ENCODE measurements around the gene PDCL2. TPM values are rescaled to one million over a fixed set of nuclear protein-coding genes. Genes with fewer than 3 reads are reported as not detected.

The PDCL2 gene
- total and polyA plus RNA-seq, 9 of the 15 experiments (the other 6 are each of a cell fraction or from before 2014, with no cell fraction given) = 0.62 to 2.5 (median 1.2) TPM

GRCh38 chr4:55618546-55619143 lies 26.6 kb upstream of the PDCL2 start (continued):
- TF ChIP-seq NR2C2 (CRISPR knock-in tag; IDR thresholded peaks at IDR 0.05) (no peak), NR2C2 (tag; IDR thresholded peaks at IDR 0.05) (no peak), SP1 (CRISPR knock-in tag; IDR thresholded peaks at IDR 0.05) (no peak), ZBTB40 (IDR thresholded peaks at IDR 0.05) (0 out of 2 replicates have a peak, but pooled peaks have one; percentile 22), ZBTB40 (CRISPR knock-in tag; IDR thresholded peaks at IDR 0.05) (no peak), ZKSCAN3 (CRISPR knock-in tag; IDR thresholded peaks at IDR 0.05) (no peak), U2AF1 (optimal IDR thresholded peaks at IDR 0.05; ENCODE audit: low read depth, low read length) (no peak), MYBL2 (IDR thresholded peaks at IDR 0.05; ENCODE audit: low read depth) (0 out of 2 replicates have a peak, but pooled peaks have one; percentile 31), MYBL2 (CRISPR knock-in tag; IDR thresholded peaks at IDR 0.05; ENCODE audit: borderline replicate concordance) (no peak), CHAMP1 (IDR thresholded peaks at IDR 0.05) (peak; percentile 46; the same call in 1 of the 2 replicates), MTF1 (CRISPR knock-in tag; IDR thresholded peaks at IDR 0.05; ENCODE audit: borderline replicate concordance) (no peak), GTF2A2 (tag; IDR thresholded peaks at IDR 0.05) (no peak), KDM1A (IDR thresholded peaks at IDR 0.05) (0 out of 4 replicates have a peak, but pooled peaks of 1 of the 2 experiments have one; percentile 18), KDM4B (IDR thresholded peaks at IDR 0.05; ENCODE audit: borderline replicate concordance in 2 of 2, low read depth in 1 of 2) (no peak; a peak in 1 of 4 replicates), CXXC5 (CRISPR knock-in tag; IDR thresholded peaks at IDR 0.05) (no peak), NFRKB (IDR thresholded peaks at IDR 0.05; ENCODE audit: low read depth) (0 out of 2 replicates have a peak, but pooled peaks have one; percentile 30), NCOR1 (IDR thresholded peaks at IDR 0.05) (peak; percentile 33; the same call in 1 of the 2 replicates), ARID1B (IDR thresholded peaks at IDR 0.05) (peak; percentile 42; the same call in 1 of the 2 replicates), HLTF (IDR thresholded peaks at IDR 0.05) (peak; percentile 91; the same call in 1 of the 2 replicates)

Data from K562 (cell line).